Measurements from ENCODE around the gene RRP1B. TPM values are rescaled to one million over a fixed set of nuclear protein-coding genes. Genes with fewer than 3 reads are reported as not detected.

RRP1B gene
- polyA plus RNA-seq, 1 donor from 2014 or later, result 20.3 TPM

GRCh38 chr21:43733060-43733459 lies 73.7 kb downstream of the RRP1B start:
- Histone ChIP-seq H4K20me1 (ENCODE audit: insufficient read depth) (no peaks in the 10 kb centered on the region), H3F3A (ENCODE audit: insufficient read depth, low read length, poor library complexity, severe bottlenecking) (no peaks in the 10 kb centered on the region), H3K27ac (ENCODE audit: low read length) (no peak overlapping the region), H3K4me3 (ENCODE audit: low read length) (no peak overlapping the region), H3K36me3 (ENCODE audit: insufficient read depth, low read length) (no peaks in the 10 kb centered on the region), H3K79me2 (replicated peaks; ENCODE audit: insufficient read depth, low read length) (no peaks in the 10 kb centered on the region), H3K9ac (ENCODE audit: low read length) (no peak overlapping the region), H3K4me2 (ENCODE audit: low read length) (no peak overlapping the region), H3K9me2 (ENCODE audit: insufficient read depth, low read length) (no peaks in the 10 kb centered on the region), H2AFZ (ENCODE audit: low read depth, low read length) (no peak overlapping the region), H3K27me3 (ENCODE audit: insufficient read depth, low read depth, low read length) (no peaks in the 10 kb centered on the region), H3K9me3 (ENCODE audit: low read length) (no peaks in the 10 kb centered on the region)
- no peak for TF ChIP-seq EZH2 (IDR thresholded peaks at IDR 0.05; ENCODE audit: borderline replicate concordance, insufficient read depth, low read length, poor library complexity, severe bottlenecking)
- TF ChIP-seq SMC3 (conservative IDR thresholded peaks at IDR 0.05; ENCODE audit: poor library complexity), result no peak
- no peak for TF ChIP-seq MXI1 (conservative IDR thresholded peaks at IDR 0.05; ENCODE audit: poor library complexity, severe bottlenecking)
- no peak for TF ChIP-seq REST (IDR thresholded peaks at IDR 0.05; ENCODE audit: borderline replicate concordance)
- no peak for TF ChIP-seq TAF1 (IDR thresholded peaks at IDR 0.05; ENCODE audit: low read depth)
- no peak for TF ChIP-seq CTCF (IDR thresholded peaks at IDR 0.05; ENCODE audit: poor library complexity, severe bottlenecking)
- TF ChIP-seq POLR2AphosphoS5 (IDR thresholded peaks at IDR 0.05), result no peak
- TF ChIP-seq EP300 (conservative IDR thresholded peaks at IDR 0.05; ENCODE audit: poor library complexity, severe bottlenecking), result no peak
- TF ChIP-seq RAD21 (conservative IDR thresholded peaks at IDR 0.05), result no peak

DNA sequence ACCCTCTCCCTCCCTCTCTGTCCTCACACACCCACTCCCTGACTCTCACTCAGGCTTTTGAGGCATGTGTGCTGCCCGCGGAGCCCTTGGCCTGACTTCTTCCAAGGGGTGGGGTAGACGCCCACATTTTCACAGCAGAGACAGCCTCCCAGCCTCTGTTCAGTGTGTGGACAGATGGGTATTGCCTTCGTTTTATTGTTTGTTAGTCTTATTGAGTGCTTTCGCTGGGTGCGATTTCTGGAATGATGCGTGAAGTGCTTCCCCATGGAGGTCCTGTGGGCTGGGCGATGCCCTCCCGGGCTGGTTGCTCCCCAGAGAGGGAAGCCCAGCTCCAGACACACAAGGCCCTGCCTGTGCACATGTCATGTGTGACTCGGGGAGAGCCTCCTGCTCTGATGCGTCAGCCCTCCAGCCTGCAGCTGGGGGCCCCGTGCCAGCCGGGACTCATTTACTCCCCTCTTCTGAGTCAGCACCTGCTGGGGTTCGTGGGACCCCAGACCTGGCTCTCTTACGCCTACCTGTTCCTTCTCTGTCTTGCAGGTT lies 74.2 kb downstream of the RRP1B start:
- Histone ChIP-seq H3K36me3 (ENCODE audit: insufficient read depth, low read length) (no peaks in the 10 kb centered on the region), H3K9me3 (ENCODE audit: low read length) (no peaks in the 10 kb centered on the region), H3F3A (ENCODE audit: insufficient read depth, low read length, poor library complexity, severe bottlenecking) (no peaks in the 10 kb centered on the region), H3K4me2 (ENCODE audit: low read length) (no peak overlapping the region), H4K20me1 (ENCODE audit: insufficient read depth) (no peaks in the 10 kb centered on the region), H3K9me2 (ENCODE audit: insufficient read depth, low read length) (no peaks in the 10 kb centered on the region), H3K27me3 (ENCODE audit: insufficient read depth, low read depth, low read length) (no peaks in the 10 kb centered on the region), H3K9ac (ENCODE audit: low read length) (no peak overlapping the region), H2AFZ (ENCODE audit: low read depth, low read length) (no peak overlapping the region), H3K27ac (ENCODE audit: low read length) (no peak overlapping the region), H3K79me2 (replicated peaks; ENCODE audit: insufficient read depth, low read length) (no peaks in the 10 kb centered on the region), H3K4me3 (ENCODE audit: low read length) (no peak overlapping the region)
- TF ChIP-seq POLR2AphosphoS5 (IDR thresholded peaks at IDR 0.05) (no peak), REST (IDR thresholded peaks at IDR 0.05; ENCODE audit: borderline replicate concordance) (no peak), TAF1 (IDR thresholded peaks at IDR 0.05; ENCODE audit: low read depth) (no peak), MXI1 (conservative IDR thresholded peaks at IDR 0.05; ENCODE audit: poor library complexity, severe bottlenecking) (no peak), EZH2 (IDR thresholded peaks at IDR 0.05; ENCODE audit: borderline replicate concordance, insufficient read depth, low read length, poor library complexity, severe bottlenecking) (no peak), SMC3 (conservative IDR thresholded peaks at IDR 0.05; ENCODE audit: poor library complexity) (no peak), CTCF (IDR thresholded peaks at IDR 0.05; ENCODE audit: poor library complexity, severe bottlenecking) (no peak), EP300 (conservative IDR thresholded peaks at IDR 0.05; ENCODE audit: poor library complexity, severe bottlenecking) (no peak), RAD21 (conservative IDR thresholded peaks at IDR 0.05) (no peak)
